ENCODE results near the gene CFD. TPM values are rescaled to one million over a fixed set of nuclear protein-coding genes. Genes with fewer than 3 reads are reported as not detected.

Gene CFD
- total RNA-seq, 1 donor from 2014 or later = 5.2 TPM

DNA sequence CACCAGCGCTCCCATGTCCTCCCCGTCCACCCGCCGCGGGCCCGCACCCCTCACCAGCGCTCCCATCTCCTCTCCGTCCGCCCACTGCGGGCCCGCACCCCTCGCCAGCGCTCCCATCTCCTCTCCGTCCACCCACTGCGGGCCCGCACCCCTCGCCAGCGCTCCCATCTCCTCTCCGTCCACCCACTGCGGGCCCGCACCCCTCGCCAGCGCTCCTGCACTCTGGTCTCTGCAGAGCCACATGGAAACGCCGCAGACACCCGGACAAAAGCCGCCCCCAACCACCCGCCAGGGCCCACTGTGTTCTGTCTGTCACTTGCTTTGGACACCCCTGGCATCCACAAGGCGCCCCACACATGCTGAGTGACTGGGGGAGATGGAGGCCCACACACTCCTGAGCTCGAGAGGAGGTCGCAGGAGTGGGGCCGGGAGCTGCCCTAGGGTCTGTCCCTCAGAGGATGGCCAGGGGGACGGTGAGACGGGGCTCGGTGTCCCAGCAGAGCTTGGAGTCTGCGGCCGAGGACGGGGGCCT is 7.4 kb downstream of the CFD start:
- TF ChIP-seq, protein P1, sequence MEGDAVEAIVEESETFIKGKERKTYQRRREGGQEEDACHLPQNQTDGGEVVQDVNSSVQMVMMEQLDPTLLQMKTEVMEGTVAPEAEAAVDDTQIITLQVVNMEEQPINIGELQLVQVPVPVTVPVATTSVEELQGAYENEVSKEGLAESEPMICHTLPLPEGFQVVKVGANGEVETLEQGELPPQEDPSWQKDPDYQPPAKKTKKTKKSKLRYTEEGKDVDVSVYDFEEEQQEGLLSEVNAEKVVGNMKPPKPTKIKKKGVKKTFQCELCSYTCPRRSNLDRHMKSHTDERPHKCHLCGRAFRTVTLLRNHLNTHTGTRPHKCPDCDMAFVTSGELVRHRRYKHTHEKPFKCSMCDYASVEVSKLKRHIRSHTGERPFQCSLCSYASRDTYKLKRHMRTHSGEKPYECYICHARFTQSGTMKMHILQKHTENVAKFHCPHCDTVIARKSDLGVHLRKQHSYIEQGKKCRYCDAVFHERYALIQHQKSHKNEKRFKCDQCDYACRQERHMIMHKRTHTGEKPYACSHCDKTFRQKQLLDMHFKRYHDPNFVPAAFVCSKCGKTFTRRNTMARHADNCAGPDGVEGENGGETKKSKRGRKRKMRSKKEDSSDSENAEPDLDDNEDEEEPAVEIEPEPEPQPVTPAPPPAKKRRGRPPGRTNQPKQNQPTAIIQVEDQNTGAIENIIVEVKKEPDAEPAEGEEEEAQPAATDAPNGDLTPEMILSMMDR (conservative IDR thresholded peaks at IDR 0.05; ENCODE audit: low read depth, low read length) = no peak
- no peak overlapping the region for H3K4me3 ChIP-seq (ENCODE audit: low read depth, low read length)
- no peak for DNase-seq (ENCODE audit: low read depth)

DNA sequence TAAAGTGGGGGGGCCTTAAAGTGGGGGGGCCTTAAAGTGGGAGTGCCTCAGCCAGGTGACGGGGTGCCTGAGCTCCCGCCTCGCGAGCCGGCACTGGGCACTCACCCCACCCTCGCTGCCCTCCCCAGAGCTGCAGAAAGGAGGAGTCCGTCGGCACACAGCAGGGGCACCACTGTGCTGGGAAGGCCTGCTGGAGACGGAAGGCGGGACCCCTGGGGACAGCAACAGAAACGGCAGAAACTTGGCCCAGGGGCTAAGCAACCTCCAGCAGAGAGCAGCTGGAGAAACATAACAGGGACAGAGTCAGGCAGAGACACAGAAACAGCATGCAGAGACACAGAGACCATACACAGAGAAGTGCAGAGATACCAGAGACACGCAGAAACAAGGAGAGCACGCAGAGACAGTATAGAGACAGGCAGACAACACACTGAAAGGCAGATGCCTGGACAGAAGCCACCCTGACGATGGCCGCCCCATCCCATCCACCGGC is 7.9 kb downstream of the CFD start:
- no peak for DNase-seq (ENCODE audit: low read depth)
- TF ChIP-seq, protein P1 (conservative IDR thresholded peaks at IDR 0.05; ENCODE audit: low read depth, low read length) = no peak
- no peak overlapping the region for H3K4me3 ChIP-seq (ENCODE audit: low read depth, low read length)

GRCh38 chr19:867855-868457 is 8.5 kb downstream of the CFD start:
- no peak overlapping the region for H3K4me3 ChIP-seq (ENCODE audit: low read depth, low read length)
- TF ChIP-seq, protein P1 (conservative IDR thresholded peaks at IDR 0.05; ENCODE audit: low read depth, low read length) = no peak
- DNase-seq (ENCODE audit: low read depth) = no peak

DNA sequence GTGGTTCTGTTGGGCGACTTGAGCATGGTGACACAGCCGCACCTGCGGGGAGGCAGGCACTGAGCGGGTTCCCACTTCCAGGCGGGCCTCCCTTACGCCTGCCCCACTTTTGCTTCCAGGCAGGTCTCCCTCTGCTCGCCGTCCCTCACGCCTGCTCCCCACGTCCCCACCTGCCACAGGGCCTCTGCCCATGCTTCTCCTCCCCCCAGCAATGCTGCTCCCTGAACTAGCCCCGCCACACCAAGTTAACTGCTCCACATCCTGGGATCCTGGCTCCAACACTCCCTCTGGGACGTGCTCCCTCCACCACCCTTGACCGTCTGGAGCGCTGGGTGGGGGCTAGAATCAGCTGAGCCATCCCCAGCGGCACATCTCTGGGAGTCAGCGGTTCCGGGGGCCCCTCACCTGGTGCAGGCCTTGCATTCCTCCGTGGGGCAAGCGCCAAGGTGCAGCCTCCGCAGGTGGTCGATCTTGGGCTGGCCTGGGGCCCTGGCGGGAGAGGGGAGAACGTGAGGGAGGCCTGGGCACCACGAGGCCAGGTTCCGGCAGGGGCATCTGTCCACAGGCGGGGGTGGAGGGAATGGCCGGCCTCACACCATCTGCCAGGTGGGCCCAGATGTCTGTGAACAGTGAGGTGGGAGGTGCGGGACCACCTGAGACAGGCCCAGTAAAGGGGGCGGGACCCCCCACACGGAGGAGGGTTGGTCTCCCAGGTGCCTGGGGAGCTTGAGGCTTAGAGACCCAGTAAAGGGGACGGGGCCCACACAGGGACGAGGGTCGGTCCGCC is 9.2 kb downstream of the CFD start:
- TF ChIP-seq, protein P1 (conservative IDR thresholded peaks at IDR 0.05; ENCODE audit: low read depth, low read length) = no peak
- no peak for DNase-seq (ENCODE audit: low read depth)
- H3K4me3 ChIP-seq (ENCODE audit: low read depth, low read length) = no peak overlapping the region

DNA sequence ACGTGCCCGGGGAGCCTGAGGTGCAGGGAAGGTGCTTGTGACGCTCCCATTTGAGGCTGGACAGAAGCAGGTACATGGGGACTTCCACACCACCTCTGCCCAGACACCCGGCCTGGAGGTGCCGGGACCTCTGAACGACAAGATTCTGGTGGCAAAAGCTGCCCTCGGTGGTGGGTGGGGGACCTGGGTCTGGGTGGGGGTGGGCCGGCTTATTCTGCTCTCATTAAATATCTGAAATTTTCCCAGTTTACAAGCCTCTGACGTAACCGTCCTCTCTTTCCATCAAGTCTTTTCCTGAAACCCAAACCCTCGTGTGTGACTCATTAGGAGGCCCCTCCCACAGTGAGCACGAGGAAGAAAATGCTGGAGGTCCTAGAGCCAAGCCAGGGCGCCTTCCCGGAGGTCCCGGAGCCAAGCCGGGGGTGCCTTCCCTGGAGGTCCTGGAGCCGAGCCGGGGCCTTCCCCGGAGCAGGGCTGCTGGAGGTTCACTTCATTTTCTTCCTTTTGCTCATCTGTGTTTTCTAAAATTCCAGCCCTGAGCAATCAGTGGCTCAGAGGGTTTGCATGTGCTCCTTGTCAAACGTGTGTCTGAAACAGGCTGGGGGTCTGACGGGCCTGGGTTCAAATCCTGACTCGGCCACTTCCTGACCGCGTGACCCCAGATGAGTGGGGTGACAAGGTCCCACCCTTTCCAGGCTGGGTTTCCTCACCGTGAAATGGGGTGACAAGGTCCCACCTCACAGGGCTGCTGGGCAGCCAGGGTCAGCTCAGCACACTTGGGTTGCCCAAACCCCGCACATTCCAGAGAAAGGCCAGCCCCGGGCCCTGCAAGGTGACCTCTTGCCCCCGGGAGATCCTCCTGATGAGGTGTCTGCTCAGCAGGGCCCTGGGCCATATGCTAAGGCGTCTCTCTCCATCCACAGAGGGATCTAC is 10.0 kb downstream of the CFD start:
- no peak for DNase-seq (ENCODE audit: low read depth)
- no peak overlapping the region for H3K4me3 ChIP-seq (ENCODE audit: low read depth, low read length)
- TF ChIP-seq, protein P1 (conservative IDR thresholded peaks at IDR 0.05; ENCODE audit: low read depth, low read length) = no peak

GRCh38 chr19:870314-870713 is 10.8 kb downstream of the CFD start:
- H3K4me3 ChIP-seq (ENCODE audit: low read depth, low read length) = no peak overlapping the region
- TF ChIP-seq, protein P1 (conservative IDR thresholded peaks at IDR 0.05; ENCODE audit: low read depth, low read length) = no peak
- DNase-seq (ENCODE audit: low read depth) = no peak
